Loucy (cell line): ENCODE data around the gene SLCO4A1.
A peak's percentile ranks its signal among the peaks of the same experiment; 100 is the strongest.

Source experiments
- H2AFZ ChIP-seq: fragments of 200-600 bp; sonication (generic); 2 replicates; pipeline ENCODE4 v1.6.0; 2016; ENCODE audit warnings: antibody characterized with exemption, mild to moderate bottlenecking, low read length, moderate library complexity
- H3F3A ChIP-seq: fragments of 200-600 bp; 2 replicates; pipeline ENCODE4 v1.6.0; 2016; ENCODE audit warnings: antibody characterized with exemption, low read depth, mild to moderate bottlenecking
- H3K27me3 ChIP-seq: fragments of 200-600 bp; sonication (generic); 2 replicates; pipeline ENCODE4 v1.6.1; 2014; ENCODE audit warnings: low read length, mild to moderate bottlenecking; ENCODE audit not compliant: insufficient read depth, poor library complexity, severe bottlenecking
- H3K36me3 ChIP-seq: fragments of 200-600 bp; sonication (generic); 2 replicates; pipeline ENCODE4 v1.6.1; 2016; ENCODE audit warnings: low read length; ENCODE audit not compliant: insufficient read depth
- H3K4me1 ChIP-seq: fragments of 200-600 bp; sonication (generic); 2 replicates; pipeline ENCODE4 v1.5.1; 2014; ENCODE audit warnings: low read length, mild to moderate bottlenecking; ENCODE audit not compliant: insufficient read depth, poor library complexity, severe bottlenecking
- H3K4me2 ChIP-seq: fragments of 200-600 bp; sonication (generic); 2 replicates; pipeline ENCODE4 v1.6.0; 2014; ENCODE audit warnings: antibody characterized with exemption, low read length, low read depth, mild to moderate bottlenecking; ENCODE audit not compliant: poor library complexity, severe bottlenecking
- H3K4me3 ChIP-seq: fragments of 200-600 bp; sonication (generic); 2 replicates; pipeline ENCODE4 v1.5.1; 2014; ENCODE audit warnings: low read length, mild to moderate bottlenecking, mixed read lengths; ENCODE audit not compliant: poor library complexity, severe bottlenecking
- H3K79me2 ChIP-seq: fragments of 200-600 bp; sonication (generic); 2 replicates; pipeline ENCODE4 v1.6.1; 2014; ENCODE audit warnings: low read length; ENCODE audit not compliant: insufficient read depth
- H3K9ac ChIP-seq: fragments of 200-600 bp; sonication (generic); 2 replicates; pipeline ENCODE4 v1.6.0; 2014; ENCODE audit warnings: mild to moderate bottlenecking, low read depth, low read length, moderate library complexity; ENCODE audit not compliant: poor library complexity, severe bottlenecking
- H3K9me2 ChIP-seq: fragments of 200-600 bp; sonication (generic); replicated peaks from 2 replicates; pipeline ENCODE4 v1.6.1; 2016; ENCODE audit warnings: low read depth, low read length, mixed read lengths
- H3K9me3 ChIP-seq: fragments of 200-600 bp; sonication (generic); 2 replicates; pipeline ENCODE4 v1.6.1; 2014; ENCODE audit warnings: mild to moderate bottlenecking, antibody characterized with exemption, low read length, low read depth; ENCODE audit not compliant: insufficient read depth
- H4K20me1 ChIP-seq: fragments of 200-600 bp; sonication (generic); 2 replicates; pipeline ENCODE4 v1.6.0; 2014; ENCODE audit warnings: antibody characterized with exemption, low read length, mild to moderate bottlenecking; ENCODE audit not compliant: insufficient read depth, poor library complexity, severe bottlenecking
- CTCF ChIP-seq: fragments of 200-600 bp; sonication (generic); conservative IDR thresholded peaks from 2 replicates; pipeline ENCODE4 v1.5.1; 2014; ENCODE audit warnings: mild to moderate bottlenecking, antibody characterized with exemption, low read length
- EZH2phosphoT487 ChIP-seq: fragments of 200-600 bp; IDR thresholded peaks from 2 replicates; pipeline ENCODE4 v1.6.1; 2018; ENCODE audit warnings: antibody characterized with exemption, mild to moderate bottlenecking, moderate library complexity, borderline replicate concordance

Gene SLCO4A1

GRCh38 chr20:62692801-62693523, 50.7 kb downstream of the SLCO4A1 start:
- H3K9ac ChIP-seq: no peak overlapping the region
- no peaks in the 10 kb centered on the region for H3K9me2 ChIP-seq
- H2AFZ ChIP-seq: no peak overlapping the region
- no peaks in the 10 kb centered on the region for H3K36me3 ChIP-seq
- no peaks in the 10 kb centered on the region for H3K9me3 ChIP-seq
- H3F3A ChIP-seq: no peaks in the 10 kb centered on the region
- H3K4me3 ChIP-seq: no peak overlapping the region
- H3K27me3 ChIP-seq: no peaks in the 10 kb centered on the region
- no peak for TF ChIP-seq EZH2phosphoT487
- no peak for TF ChIP-seq CTCF
- H4K20me1 ChIP-seq: no peaks in the 10 kb centered on the region
- H3K4me2 ChIP-seq: no peak overlapping the region
- H3K79me2 ChIP-seq: no peaks in the 10 kb centered on the region
- no peaks in the 10 kb centered on the region for H3K4me1 ChIP-seq

GRCh38 chr20:62693524-62693922, 51.2 kb downstream of the SLCO4A1 start:
- Histone ChIP-seq H3K4me1 (no peaks in the 10 kb centered on the region), H2AFZ (no peak overlapping the region), H3K4me2 (no peak overlapping the region), H3K4me3 (no peak overlapping the region), H3F3A (no peaks in the 10 kb centered on the region), H3K36me3 (no peaks in the 10 kb centered on the region), H3K9me3 (no peaks in the 10 kb centered on the region), H4K20me1 (no peaks in the 10 kb centered on the region), H3K9ac (no peak overlapping the region), H3K27me3 (no peaks in the 10 kb centered on the region), H3K9me2 (no peaks in the 10 kb centered on the region), H3K79me2 (no peaks in the 10 kb centered on the region)
- TF ChIP-seq CTCF (no peak), EZH2phosphoT487 (no peak)

GRCh38 chr20:62694106-62694505, 51.8 kb downstream of the SLCO4A1 start:
- Histone ChIP-seq H3K9ac (no peak overlapping the region), H3K9me3 (no peaks in the 10 kb centered on the region), H3K4me1 (no peaks in the 10 kb centered on the region), H2AFZ (no peak overlapping the region), H4K20me1 (no peaks in the 10 kb centered on the region), H3K9me2 (no peaks in the 10 kb centered on the region), H3K27me3 (no peaks in the 10 kb centered on the region), H3K4me3 (no peak overlapping the region), H3K36me3 (no peaks in the 10 kb centered on the region), H3F3A (no peaks in the 10 kb centered on the region), H3K4me2 (no peak overlapping the region), H3K79me2 (no peaks in the 10 kb centered on the region)
- no peak for TF ChIP-seq EZH2phosphoT487
- 0 out of 2 replicates have a peak, but pooled peaks have one; percentile 14 for TF ChIP-seq CTCF
